HG02973 (cell line): ENCODE measurements around the gene AHI1.

Experiments
- ATAC-seq: cut with Tn5 transposase; IDR thresholded peaks from one replicate; pipeline ENCODE4 v1.9.1; 2021; ENCODE audit warnings: moderate library complexity; ENCODE audit not compliant: unreplicated experiment

The AHI1 gene

GRCh38 chr6:135497412-135498184 lies at the start of gene AHI1:
Gene AHI1 (minus strand): TSS chr6:135497740. CDS start chr6:135492237, 5,503 bp downstream.
- ATAC-seq, result peak; percentile 93

- ATAC-seq, result no peak
These were observed 49.3 kb upstream of the AHI1 start for GRCh38 chr6:135546680-135547418.

GRCh38 chr6:135546206-135546605 lies 48.7 kb upstream of the AHI1 start:
- ATAC-seq, result no peak

GRCh38 chr6:135540207-135540840 lies 42.8 kb upstream of the AHI1 start:
- ATAC-seq, result no peak

- ATAC-seq, result no peak
These were observed 40.3 kb upstream of the AHI1 start for GRCh38 chr6:135537741-135538301.

GRCh38 chr6:135535989-135536414 lies 38.5 kb upstream of the AHI1 start:
- no peak for ATAC-seq

- no peak for ATAC-seq
These were observed 37.3 kb upstream of the AHI1 start for GRCh38 chr6:135534773-135535380.

DNA sequence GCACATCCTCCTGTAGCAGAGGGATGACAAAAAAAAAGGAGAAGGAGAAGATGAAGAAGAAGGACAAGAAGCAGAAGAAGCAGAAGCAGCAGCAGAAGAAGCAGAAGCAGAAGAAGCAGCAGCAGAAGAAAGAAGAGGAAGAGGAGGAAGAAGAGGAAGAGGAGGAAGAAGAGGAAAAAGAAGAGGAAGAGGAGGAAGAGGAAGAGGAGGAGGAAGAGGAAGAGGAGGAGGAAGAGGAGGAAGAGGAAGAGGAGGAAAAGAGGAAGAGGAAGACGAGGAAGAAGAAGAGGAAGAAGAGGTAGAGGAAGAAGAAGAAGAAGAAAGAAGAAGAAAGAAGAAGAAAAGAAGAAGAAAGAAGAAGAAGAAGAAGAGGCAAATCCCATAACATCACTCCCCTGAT lies 35.0 kb upstream of the AHI1 start:
- no peak for ATAC-seq

DNA sequence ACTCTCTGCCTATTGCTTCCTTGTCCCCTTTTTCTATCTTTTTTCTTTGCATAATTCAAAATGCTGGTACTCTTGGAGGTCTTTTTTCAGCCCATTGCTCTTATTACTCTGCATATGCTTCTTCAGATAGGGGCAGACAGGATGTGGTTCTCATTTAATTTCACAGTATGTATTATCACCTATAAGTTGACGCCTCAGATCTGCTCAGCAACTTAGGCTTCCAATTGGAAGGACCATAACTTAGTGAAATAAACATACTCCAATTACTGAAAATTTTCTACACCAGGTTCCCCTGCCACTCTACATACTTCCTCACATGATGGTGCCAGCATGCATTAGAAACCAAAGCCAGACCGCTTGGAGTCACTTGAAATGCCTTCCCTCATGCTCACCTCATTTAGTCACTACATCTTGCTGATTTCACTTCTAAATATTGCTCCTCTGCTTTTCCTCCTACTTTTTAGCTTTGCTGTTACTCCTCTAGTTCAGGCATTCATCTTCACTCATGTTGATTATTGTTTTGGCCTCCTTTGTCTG lies 34.5 kb upstream of the AHI1 start:
- ATAC-seq, result no peak

DNA sequence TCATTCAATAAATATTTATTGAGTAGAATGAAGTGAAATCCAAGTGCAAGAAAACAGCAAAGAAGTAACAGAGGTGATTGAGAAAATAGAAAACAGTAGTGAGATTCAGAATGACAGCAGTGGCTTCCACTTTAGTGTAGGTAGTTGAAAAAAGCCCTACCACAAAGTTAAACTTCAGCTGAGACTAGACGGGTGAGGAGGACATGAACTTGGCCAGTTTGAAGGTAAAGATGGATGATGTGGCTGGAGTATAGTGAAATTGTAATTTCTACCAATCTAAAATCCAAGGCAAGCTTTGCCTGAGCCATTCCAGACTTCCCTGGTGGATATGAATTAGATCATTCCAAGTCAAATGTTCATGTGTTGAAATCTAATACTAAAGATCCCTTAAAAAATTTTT lies 32.6 kb upstream of the AHI1 start:
- no peak for ATAC-seq

DNA sequence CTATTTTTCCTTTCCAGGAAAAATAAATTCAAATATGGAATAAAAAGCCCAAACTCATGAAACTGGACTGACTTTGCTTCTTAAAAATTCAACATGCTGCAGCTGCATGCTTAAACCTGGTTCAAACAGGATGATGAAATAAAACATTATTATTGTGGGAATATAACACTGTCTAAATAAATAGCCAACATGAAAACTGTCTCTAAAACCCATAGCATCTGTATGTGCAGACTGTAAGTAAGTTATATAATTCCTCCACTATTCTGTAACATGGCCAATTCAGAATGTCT lies 30.4 kb upstream of the AHI1 start:
- ATAC-seq, result no peak

GRCh38 chr6:135527116-135527959 lies 29.8 kb upstream of the AHI1 start:
- no peak for ATAC-seq

- ATAC-seq, result no peak
These were observed 28.1 kb upstream of the AHI1 start for GRCh38 chr6:135525594-135525993.

- no peak for ATAC-seq
These were observed 25.6 kb upstream of the AHI1 start for GRCh38 chr6:135522965-135523692.

DNA sequence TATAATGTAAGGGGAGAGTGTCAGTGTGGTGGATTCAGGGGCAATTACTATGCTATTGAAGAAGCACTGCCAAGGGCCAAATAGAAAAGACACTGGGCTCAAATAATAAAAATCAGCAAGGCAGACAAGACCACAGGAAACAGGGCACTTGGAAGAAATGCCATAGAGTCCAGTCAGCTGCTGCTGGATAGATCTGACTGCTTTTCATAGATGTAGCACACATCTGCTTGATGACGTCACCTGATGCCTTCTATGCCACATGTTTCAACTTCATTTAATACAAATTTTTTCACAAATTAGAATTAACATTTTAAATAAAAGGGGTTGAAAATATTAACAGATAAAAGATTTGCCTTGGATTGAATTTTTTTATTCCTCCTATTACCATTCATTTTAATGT lies 23.9 kb upstream of the AHI1 start:
- ATAC-seq, result no peak

GRCh38 chr6:135520781-135521180 lies 23.2 kb upstream of the AHI1 start:
- no peak for ATAC-seq

GRCh38 chr6:135519348-135519747 lies 21.8 kb upstream of the AHI1 start:
- no peak for ATAC-seq

- no peak for ATAC-seq
These were observed 20.0 kb upstream of the AHI1 start for GRCh38 chr6:135517527-135517926.

DNA sequence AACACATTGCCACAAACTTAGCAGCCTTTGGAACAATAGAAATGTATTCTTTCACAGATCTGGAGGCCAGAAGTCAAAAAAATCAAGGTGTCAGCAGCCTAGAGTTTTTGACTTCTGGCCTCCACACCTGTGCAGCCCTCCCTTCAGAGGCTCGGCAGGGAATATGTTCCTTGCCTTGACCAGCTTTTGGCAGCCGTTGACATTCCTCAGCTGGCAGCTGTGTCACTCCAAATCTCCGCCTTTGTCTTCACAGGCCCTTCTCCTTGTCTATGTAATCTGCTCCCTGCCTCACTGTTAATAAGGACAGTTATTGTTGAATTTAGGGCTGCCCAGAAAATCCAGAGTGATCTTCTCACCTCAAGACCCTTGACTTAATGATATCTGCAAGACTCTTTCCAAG lies 17.2 kb upstream of the AHI1 start:
- no peak for ATAC-seq
